Astrocyte of the cerebellum (primary cell): ENCODE measurements around the gene TP53AIP1.

Source experiments
- DNase-seq: peaks from one replicate; pipeline ENCODE4 v3.0.0-alpha.2; 2011; ENCODE audit warnings: low read depth
- H3K4me3 ChIP-seq: 2 replicates; pipeline ENCODE4 v1.5.1; 2011; ENCODE audit warnings: mild to moderate bottlenecking, low read depth, low read length, moderate library complexity
- CTCF ChIP-seq: IDR thresholded peaks from 2 replicates; pipeline ENCODE4 v1.5.1; 2012; ENCODE audit warnings: low read length, low read depth, moderate library complexity, mild to moderate bottlenecking; ENCODE audit errors: missing control alignments
- in situ Hi-C: cut with HindIII; loops from 2 replicates; pipeline ENCODE4 v1.10.0; 2017; ENCODE audit warnings: low sequenced_read_pairs

Gene TP53AIP1

GRCh38 chr11:128888034-128888985 is 54.4 kb downstream of the TP53AIP1 start:
- in situ Hi-C loops, result loop anchor here (25.0 kb wide), 1 partner anchor 449 kb away; no protein-coding TSS in a partner anchor
- no peak overlapping the region for H3K4me3 ChIP-seq
- DNase-seq, result no peak

DNA sequence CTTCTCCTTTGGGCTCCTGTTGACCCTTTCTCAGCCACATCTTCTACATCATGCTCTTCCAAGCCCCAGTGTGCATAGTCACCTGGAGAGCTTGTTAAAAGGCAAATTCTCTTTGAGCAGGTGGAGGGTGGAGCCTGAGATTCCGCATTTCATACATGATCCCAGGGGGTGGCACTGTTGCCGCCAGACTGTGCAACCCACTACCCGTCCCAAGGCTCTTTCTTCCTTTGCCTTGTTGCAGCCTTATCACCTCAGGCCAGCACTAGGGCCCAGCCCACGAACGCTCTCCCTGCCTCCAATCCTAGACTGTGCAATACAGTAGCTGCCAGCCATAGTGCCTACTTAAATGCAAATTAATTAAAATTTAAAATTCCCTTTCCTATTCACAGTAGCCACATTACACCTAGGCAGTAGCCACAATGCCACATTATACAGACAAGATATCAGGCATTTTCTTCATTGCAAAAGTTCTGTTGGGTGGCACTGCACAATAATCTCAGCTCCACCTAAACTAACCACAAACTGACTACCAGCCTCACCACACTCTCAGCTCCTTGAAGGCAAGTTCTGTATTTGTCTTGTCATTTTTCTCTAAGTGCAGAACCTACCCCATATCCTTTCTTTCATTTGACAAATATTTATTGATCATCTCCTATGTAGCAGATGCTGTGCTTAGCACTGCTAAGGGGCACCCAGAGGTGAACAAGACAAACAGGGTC is 56.1 kb downstream of the TP53AIP1 start:
- in situ Hi-C loops, result loop anchor here (25.0 kb wide), 1 partner anchor 451 kb away; no protein-coding TSS in a partner anchor
- no peak for DNase-seq
- peak; percentile 35 for TF ChIP-seq CTCF
- H3K4me3 ChIP-seq, result no peak overlapping the region

More at GRCh38 chr11:128888034-128888985, 54.4 kb downstream of the TP53AIP1 start:
- no peak for TF ChIP-seq CTCF
